Gastroesophageal sphincter (tissue), 3 donors: ENCODE results near the gene ERCC6L2.

Experiments used
- CTCF ChIP-seq, 4 experiments: fragments of 200-600 bp in 2 of 4; fragments of 450-650 bp in 2 of 4; sonication (generic) in 1 of 4; IDR thresholded peaks; one replicate each; pipeline ENCODE4 v1.5.1; 2017 to 2019; ENCODE audit warnings: antibody characterized with exemption in 4 of 4, mild to moderate bottlenecking in 2 of 4, moderate library complexity in 2 of 4
- EP300 ChIP-seq: sonication (generic); formaldehyde crosslinking; IDR thresholded peaks from one replicate; pipeline ENCODE4 v1.6.1; 2017; ENCODE audit warnings: antibody characterized with exemption, mild to moderate bottlenecking
- POLR2A ChIP-seq, 2 donors: fragments of 450-650 bp; IDR thresholded peaks; one replicate each; pipeline ENCODE4 v1.6.1; 2017; ENCODE audit warnings: antibody characterized with exemption in 2 of 2, mild to moderate bottlenecking in 2 of 2, moderate library complexity in 1 of 2

- TF ChIP-seq CTCF (IDR thresholded peaks at IDR 0.05) (no peak), EP300 (no peak), POLR2A (IDR thresholded peaks at IDR 0.05) (no peak)
Observed at GRCh38 chr9:95855961-95856360, 19.5 kb upstream of the ERCC6L2 start.
